Chondrocyte (in vitro differentiated cells): ENCODE measurements around the gene PPAT. TPM values are rescaled to one million over a fixed set of nuclear protein-coding genes. Genes with fewer than 3 reads are reported as not detected.
"Not testable (repeated sequence)": the region's sequence is repeated elsewhere in the genome, so short reads cannot be mapped to it uniquely, and the experiment has no call there.

Experiments used
- DNase-seq: peaks from one replicate; pipeline ENCODE4 v3.0.0; 2021; ENCODE audit warnings: mixed read lengths, low spot score
- H3K27ac Mint-ChIP-seq: one replicate; pipeline ENCODE4 v1.8.0; 2021; ENCODE audit warnings: mild to moderate bottlenecking, moderate library complexity, mixed read lengths; ENCODE audit not compliant: unreplicated experiment
- H3K27me3 Mint-ChIP-seq: 2 replicates; pipeline ENCODE4 v1.8.0; 2021; ENCODE audit warnings: low read depth, mixed read lengths
- H3K36me3 Mint-ChIP-seq: 2 replicates; pipeline ENCODE4 v1.8.0; 2021; ENCODE audit warnings: low read depth, mixed read lengths
- H3K4me1 Mint-ChIP-seq: 2 replicates; pipeline ENCODE4 v1.8.0; 2021; ENCODE audit warnings: low read depth, mild to moderate bottlenecking, mixed read lengths
- H3K4me3 Mint-ChIP-seq: one replicate; pipeline ENCODE4 v1.8.0; 2021; ENCODE audit warnings: mild to moderate bottlenecking, moderate library complexity, mixed read lengths; ENCODE audit not compliant: unreplicated experiment
- H3K9me3 Mint-ChIP-seq: 2 replicates; pipeline ENCODE4 v1.8.0; 2021; ENCODE audit warnings: low read depth, mixed read lengths
- CTCF ChIP-seq: fragments of 200-600 bp; sonication (generic); IDR thresholded peaks from 2 replicates; pipeline ENCODE4 v1.5.0; 2021; ENCODE audit warnings: antibody characterized with exemption, mild to moderate bottlenecking, moderate library complexity
- total RNA-seq: library from RNA; stranded (reverse); gene quantifications from 3 replicates; pipeline ENCODE4 v1.2.1, GENCODE V29; 2021

The PPAT gene
- total RNA-seq, 1 donor from 2014 or later, result 12.2 TPM

DNA sequence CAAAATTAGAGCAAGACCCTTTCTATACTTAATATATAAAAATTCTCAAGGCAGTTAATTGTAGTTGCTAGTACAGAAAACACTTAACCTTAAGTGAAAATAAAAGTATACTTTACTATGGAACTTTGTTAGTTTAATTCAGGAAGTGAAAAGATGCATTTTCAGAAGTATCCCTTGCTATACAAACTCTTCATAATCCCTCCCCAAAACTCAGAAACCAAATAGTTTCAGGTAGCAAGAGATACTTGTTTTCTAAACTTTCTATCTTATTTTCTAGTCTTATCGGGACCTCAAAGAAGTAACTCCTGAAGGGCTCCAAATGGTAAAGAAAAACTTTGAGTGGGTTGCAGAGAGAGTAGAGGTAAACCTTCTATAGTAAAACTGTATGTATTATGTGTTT is 14.9 kb upstream of the PPAT start:
- H3K4me1 Mint-ChIP-seq, result peaks cover 3% of the 10 kb centered on the region
- no peaks in the 10 kb centered on the region for H3K27me3 Mint-ChIP-seq
- no peak overlapping the region for H3K27ac Mint-ChIP-seq
- H3K4me3 Mint-ChIP-seq, result no peak overlapping the region
- H3K36me3 Mint-ChIP-seq, result peaks cover 25% of the 10 kb centered on the region
- no peak for DNase-seq
- H3K9me3 Mint-ChIP-seq, result no peaks in the 10 kb centered on the region
- no peak for TF ChIP-seq CTCF

DNA sequence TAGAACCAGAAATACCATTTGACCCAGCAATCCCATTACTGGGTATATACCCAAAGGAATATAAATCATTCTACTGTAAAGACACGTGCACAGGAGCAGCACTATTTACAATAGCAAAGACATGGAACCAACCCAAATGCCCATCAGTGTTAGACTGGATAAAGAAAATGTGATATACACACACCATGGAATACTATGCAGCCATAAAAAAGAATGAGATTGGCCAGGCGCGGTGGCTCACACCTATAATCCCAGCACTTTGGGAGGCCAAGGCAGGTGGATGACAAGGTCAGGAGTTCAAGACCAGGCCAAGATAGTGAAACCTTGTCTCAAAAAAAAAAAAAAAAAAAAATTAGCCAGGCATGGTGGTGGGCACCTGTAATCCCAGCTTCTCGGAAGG is 14.1 kb upstream of the PPAT start:
- H3K27ac Mint-ChIP-seq, DNase-seq, H3K27me3 Mint-ChIP-seq, H3K4me1 Mint-ChIP-seq, H3K4me3 Mint-ChIP-seq, H3K9me3 Mint-ChIP-seq: not testable (repeated sequence)
- peaks cover 23% of the 10 kb centered on the region for H3K36me3 Mint-ChIP-seq

DNA sequence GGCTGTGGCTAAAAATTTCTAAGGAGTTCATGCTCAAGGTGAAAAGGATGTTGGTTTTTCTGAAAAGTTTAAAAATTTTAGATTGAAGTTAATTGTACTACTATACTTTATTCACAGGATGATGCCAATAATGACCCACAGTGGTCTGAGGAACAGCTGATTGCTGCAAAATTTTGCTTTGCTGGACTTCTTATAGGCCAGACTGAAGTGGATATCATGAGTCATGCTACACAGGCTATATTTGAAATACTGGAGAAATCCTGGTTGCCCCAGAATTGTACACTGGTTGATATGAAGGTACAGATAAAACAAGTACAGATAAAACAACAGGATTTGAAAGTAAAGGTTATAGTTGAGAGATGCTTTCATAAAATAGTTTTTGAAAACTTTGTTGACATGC is 12.9 kb upstream of the PPAT start:
- DNase-seq, result no peak
- no peak overlapping the region for H3K4me3 Mint-ChIP-seq
- peak overlapping the region; percentile 62 for H3K27ac Mint-ChIP-seq

DNA sequence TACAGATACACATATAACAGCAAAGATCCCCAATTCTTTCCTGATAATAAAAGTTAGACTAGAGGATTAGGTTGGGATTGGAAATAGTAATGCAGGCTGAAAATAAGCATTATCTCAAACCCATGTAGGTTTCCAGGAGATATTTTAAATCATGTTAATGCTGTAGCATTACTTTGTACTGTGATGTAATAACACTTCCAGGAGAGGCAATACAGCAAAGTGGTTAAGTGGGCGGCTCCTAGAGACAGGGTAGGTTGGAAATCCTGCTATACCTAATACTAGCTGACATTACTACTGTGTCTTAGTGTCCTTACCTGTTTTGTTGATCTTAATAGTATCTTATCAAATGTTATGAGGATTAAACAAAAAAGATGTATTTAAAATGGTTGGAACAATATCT is 10.3 kb upstream of the PPAT start:
- no peak for TF ChIP-seq CTCF
- H3K4me3 Mint-ChIP-seq, result no peak overlapping the region
- DNase-seq, result no peak
- H3K4me1 Mint-ChIP-seq, result peaks cover 12% of the 10 kb centered on the region
- H3K27ac Mint-ChIP-seq, result no peak overlapping the region
- H3K36me3 Mint-ChIP-seq, result peaks cover 15% of the 10 kb centered on the region
- no peaks in the 10 kb centered on the region for H3K27me3 Mint-ChIP-seq
- no peaks in the 10 kb centered on the region for H3K9me3 Mint-ChIP-seq

More for the DNA sequence above, 12.9 kb upstream of the PPAT start:
- H3K9me3 Mint-ChIP-seq, result no peaks in the 10 kb centered on the region
- no peak for TF ChIP-seq CTCF
- H3K27me3 Mint-ChIP-seq, result no peaks in the 10 kb centered on the region
- H3K36me3 Mint-ChIP-seq, result peaks cover 23% of the 10 kb centered on the region
- peaks cover 12% of the 10 kb centered on the region for H3K4me1 Mint-ChIP-seq

- DNase-seq, result no peak
- peaks cover 15% of the 10 kb centered on the region for H3K36me3 Mint-ChIP-seq
- H3K27me3 Mint-ChIP-seq, result no peaks in the 10 kb centered on the region
- peaks cover 19% of the 10 kb centered on the region for H3K4me1 Mint-ChIP-seq
- H3K4me3 Mint-ChIP-seq, result no peak overlapping the region
- no peak overlapping the region for H3K27ac Mint-ChIP-seq
- no peak for TF ChIP-seq CTCF
- H3K9me3 Mint-ChIP-seq, result no peaks in the 10 kb centered on the region
Measured at GRCh38 chr4:56444719-56445118, 9.3 kb upstream of the PPAT start.

DNA sequence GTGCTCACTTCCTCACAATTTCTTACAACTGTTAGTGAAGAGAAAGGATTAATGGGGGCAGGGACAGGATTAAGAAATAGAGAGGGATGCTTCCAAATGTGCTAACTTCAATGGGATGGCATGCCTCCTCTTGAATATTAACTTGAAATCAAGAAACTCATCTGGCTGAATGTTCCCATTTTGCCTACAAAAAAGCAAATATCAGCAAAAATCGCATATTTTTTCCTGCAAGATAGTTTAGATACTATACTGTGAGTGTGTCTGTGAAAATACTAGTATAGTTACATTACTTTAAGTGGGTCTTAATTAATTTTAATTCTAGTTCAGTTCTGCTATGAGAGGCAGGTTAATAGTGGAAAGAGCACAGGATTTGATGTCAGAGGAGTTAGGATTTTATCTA is 5.6 kb upstream of the PPAT start:
- peaks cover 34% of the 10 kb centered on the region for H3K4me1 Mint-ChIP-seq

More for the DNA sequence above, 5.6 kb upstream of the PPAT start:
- no peak for DNase-seq
- no peak overlapping the region for H3K27ac Mint-ChIP-seq
- no peak for TF ChIP-seq CTCF
- no peaks in the 10 kb centered on the region for H3K27me3 Mint-ChIP-seq
- no peak overlapping the region for H3K4me3 Mint-ChIP-seq
- H3K9me3 Mint-ChIP-seq, result no peaks in the 10 kb centered on the region
- H3K36me3 Mint-ChIP-seq, result peaks cover 6% of the 10 kb centered on the region
